Measurements from ENCODE around the gene ATOH8. TPM values are rescaled to one million over a fixed set of nuclear protein-coding genes. Genes with fewer than 3 reads are reported as not detected.

ATOH8 gene
- total and polyA plus RNA-seq, 2 donors (not counting 3 experiments of a cell fraction or from before 2014, with no cell fraction given), result 10.3 to 12.8 TPM

DNA sequence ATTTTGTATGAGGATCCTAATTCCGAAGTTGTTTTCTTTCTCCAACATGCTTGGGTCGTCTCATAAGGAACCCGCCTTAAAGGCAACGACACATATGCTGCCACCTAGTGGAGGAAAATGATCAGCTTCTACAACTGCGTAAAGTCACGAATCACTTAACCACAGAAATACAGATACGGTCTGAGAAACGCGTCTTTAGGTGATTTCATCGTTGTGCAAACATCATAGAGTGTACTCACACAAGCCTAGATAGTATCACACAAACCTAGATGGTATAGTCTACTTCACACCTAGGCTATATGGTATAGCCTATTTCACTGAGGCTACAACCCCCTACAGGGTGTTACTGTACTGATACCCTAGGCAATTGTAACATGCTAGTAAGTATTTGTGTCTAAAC lies 46.5 kb upstream of the ATOH8 start:
- Histone ChIP-seq H3K4me2 (ENCODE audit: insufficient read depth, low read length) (no peak overlapping the region), H3K27ac (ENCODE audit: insufficient read depth, low read depth, low read length) (no peak overlapping the region), H2AFZ (ENCODE audit: low read depth, low read length) (peak overlapping the region; percentile 39), H3K4me3 (replicated peaks in 1 of 3; ENCODE audit: insufficient read depth in 1 of 3, low read depth in 1 of 3, low read length in 3 of 3) (no peak overlapping the region), H3K9me1 (replicated peaks; ENCODE audit: control insufficient read depth, extremely low read depth, insufficient read depth, low read length) (no peaks in the 10 kb centered on the region), H3K9me3 (replicated peaks; ENCODE audit: control insufficient read depth, insufficient read depth, low read length) (no peaks in the 10 kb centered on the region), H3K27me3 (ENCODE audit: control insufficient read depth in 2 of 2, insufficient read depth in 2 of 2, low read length in 2 of 2) (no peaks in the 10 kb centered on the region), H3K36me3 (ENCODE audit: control insufficient read depth in 2 of 2, extremely low read depth in 1 of 2, insufficient read depth in 2 of 2, low read length in 2 of 2) (no peaks in the 10 kb centered on the region), H3K4me1 (ENCODE audit: control insufficient read depth, extremely low read depth, insufficient read depth, low read length) (peaks cover 18% of the 10 kb centered on the region), H3K9ac (replicated peaks; ENCODE audit: extremely low read depth, insufficient read depth, low read length) (no peak overlapping the region), H3K79me2 (ENCODE audit: control insufficient read depth, insufficient read depth, low read length) (no peaks in the 10 kb centered on the region), H4K20me1 (replicated peaks; ENCODE audit: control insufficient read depth, extremely low read depth, insufficient read depth, low read length) (no peaks in the 10 kb centered on the region)
- FAIRE-seq (peak; percentile 97), DNase-seq (ENCODE audit: low read depth, low spot score) (peak; percentile 81)
- dilution Hi-C loops (cut with MboI; ENCODE audit: extremely low pct_ligation_motif_present, low sequenced_read_pairs), result loop anchor here (25.0 kb wide), 1 partner anchor 105 kb away; no protein-coding TSS in a partner anchor
- ChIA-PET CTCF (interaction anchor here (0.7 to 8.8 kb wide), 34 partner anchors 8 to 321 kb away, joined by 3 to 138 read pairs (median 6); partner anchors contain the start of gene ATOH8), POLR2A (no interaction called here)
- no TSS peak for BruUV-seq (replicated peaks)
- intact Hi-C loops (cut with micrococcal nuclease), result loop anchor here (1.0 kb wide), 3 partner anchors 28 to 70 kb away; no protein-coding TSS in a partner anchor
- TF ChIP-seq, protein P1, sequence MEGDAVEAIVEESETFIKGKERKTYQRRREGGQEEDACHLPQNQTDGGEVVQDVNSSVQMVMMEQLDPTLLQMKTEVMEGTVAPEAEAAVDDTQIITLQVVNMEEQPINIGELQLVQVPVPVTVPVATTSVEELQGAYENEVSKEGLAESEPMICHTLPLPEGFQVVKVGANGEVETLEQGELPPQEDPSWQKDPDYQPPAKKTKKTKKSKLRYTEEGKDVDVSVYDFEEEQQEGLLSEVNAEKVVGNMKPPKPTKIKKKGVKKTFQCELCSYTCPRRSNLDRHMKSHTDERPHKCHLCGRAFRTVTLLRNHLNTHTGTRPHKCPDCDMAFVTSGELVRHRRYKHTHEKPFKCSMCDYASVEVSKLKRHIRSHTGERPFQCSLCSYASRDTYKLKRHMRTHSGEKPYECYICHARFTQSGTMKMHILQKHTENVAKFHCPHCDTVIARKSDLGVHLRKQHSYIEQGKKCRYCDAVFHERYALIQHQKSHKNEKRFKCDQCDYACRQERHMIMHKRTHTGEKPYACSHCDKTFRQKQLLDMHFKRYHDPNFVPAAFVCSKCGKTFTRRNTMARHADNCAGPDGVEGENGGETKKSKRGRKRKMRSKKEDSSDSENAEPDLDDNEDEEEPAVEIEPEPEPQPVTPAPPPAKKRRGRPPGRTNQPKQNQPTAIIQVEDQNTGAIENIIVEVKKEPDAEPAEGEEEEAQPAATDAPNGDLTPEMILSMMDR (IDR thresholded peaks at IDR 0.05; ENCODE audit: extremely low read depth in 1 of 2, insufficient read depth in 1 of 2, low read depth in 1 of 2, low read length in 2 of 2), result peak; percentile 77 to 87
- TF ChIP-seq GATA2 (IDR thresholded peaks at IDR 0.05; ENCODE audit: insufficient read depth, insufficient read length, low read depth, low read length), result no peak

DNA sequence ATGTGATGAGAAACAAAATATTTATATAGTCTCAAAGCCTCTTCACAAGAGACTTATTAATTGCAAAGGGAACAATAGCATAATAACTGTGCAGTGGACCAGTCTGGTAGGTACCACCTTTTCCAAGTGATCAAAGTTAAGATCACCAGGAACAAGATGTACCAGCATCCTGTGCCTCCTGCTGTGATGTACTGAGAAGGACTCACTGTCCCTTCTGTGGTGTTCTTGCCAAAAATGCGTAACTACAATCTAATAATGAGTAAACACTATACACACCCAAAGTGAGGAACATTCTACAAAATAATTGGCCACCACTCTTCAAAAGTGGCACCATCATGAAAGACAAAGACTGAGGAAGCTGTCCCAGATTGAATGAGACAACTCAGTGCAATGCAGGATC lies 45.1 kb upstream of the ATOH8 start:
- FAIRE-seq, result no peak

More for the DNA sequence above, 45.1 kb upstream of the ATOH8 start:
- Histone ChIP-seq H2AFZ (ENCODE audit: low read depth, low read length) (no peak overlapping the region), H3K4me1 (ENCODE audit: control insufficient read depth, extremely low read depth, insufficient read depth, low read length) (peaks cover 14% of the 10 kb centered on the region), H3K9me3 (replicated peaks; ENCODE audit: control insufficient read depth, insufficient read depth, low read length) (no peaks in the 10 kb centered on the region), H3K4me2 (ENCODE audit: insufficient read depth, low read length) (no peak overlapping the region), H3K4me3 (replicated peaks in 1 of 3; ENCODE audit: insufficient read depth in 1 of 3, low read depth in 1 of 3, low read length in 3 of 3) (no peak overlapping the region), H3K9me1 (replicated peaks; ENCODE audit: control insufficient read depth, extremely low read depth, insufficient read depth, low read length) (no peaks in the 10 kb centered on the region), H3K9ac (replicated peaks; ENCODE audit: extremely low read depth, insufficient read depth, low read length) (no peak overlapping the region), H3K27ac (ENCODE audit: insufficient read depth, low read depth, low read length) (no peak overlapping the region), H4K20me1 (replicated peaks; ENCODE audit: control insufficient read depth, extremely low read depth, insufficient read depth, low read length) (no peaks in the 10 kb centered on the region), H3K27me3 (ENCODE audit: control insufficient read depth in 2 of 2, insufficient read depth in 2 of 2, low read length in 2 of 2) (no peaks in the 10 kb centered on the region), H3K36me3 (ENCODE audit: control insufficient read depth in 2 of 2, extremely low read depth in 1 of 2, insufficient read depth in 2 of 2, low read length in 2 of 2) (no peaks in the 10 kb centered on the region), H3K79me2 (ENCODE audit: control insufficient read depth, insufficient read depth, low read length) (no peaks in the 10 kb centered on the region)
- ChIA-PET POLR2A (no interaction called here), CTCF (interaction anchor here (1.0 to 8.8 kb wide), 17 partner anchors 11 to 118 kb away, joined by 3 to 138 read pairs (median 8); partner anchors contain the start of gene GNLY)
- no TSS peak for BruUV-seq (replicated peaks)
- TF ChIP-seq, protein P2, sequence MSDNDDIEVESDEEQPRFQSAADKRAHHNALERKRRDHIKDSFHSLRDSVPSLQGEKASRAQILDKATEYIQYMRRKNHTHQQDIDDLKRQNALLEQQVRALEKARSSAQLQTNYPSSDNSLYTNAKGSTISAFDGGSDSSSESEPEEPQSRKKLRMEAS (IDR thresholded peaks at IDR 0.05; ENCODE audit: insufficient read depth, insufficient read length), result no peak
- TF ChIP-seq JUN (IDR thresholded peaks at IDR 0.05; ENCODE audit: borderline replicate concordance, insufficient read depth, insufficient read length, low read depth) (no peak), POLR2AphosphoS5 (IDR thresholded peaks at IDR 0.05; ENCODE audit: insufficient read depth, low read depth, low read length) (no peak), GATA2 (IDR thresholded peaks at IDR 0.05; ENCODE audit: insufficient read depth, insufficient read length, low read depth, low read length) (no peak)
- DNase-seq (ENCODE audit: low read depth, low spot score), result no peak
- intact Hi-C loops (cut with micrococcal nuclease), result no loop called here
- dilution Hi-C loops (cut with MboI; ENCODE audit: extremely low pct_ligation_motif_present, low sequenced_read_pairs), result loop anchor here (25.0 kb wide), 1 partner anchor 104 kb away; no protein-coding TSS in a partner anchor

Measured in endothelial cell of umbilical vein (primary cell).